Measurements from ENCODE around the gene PGBD5.

PGBD5 gene

DNA sequence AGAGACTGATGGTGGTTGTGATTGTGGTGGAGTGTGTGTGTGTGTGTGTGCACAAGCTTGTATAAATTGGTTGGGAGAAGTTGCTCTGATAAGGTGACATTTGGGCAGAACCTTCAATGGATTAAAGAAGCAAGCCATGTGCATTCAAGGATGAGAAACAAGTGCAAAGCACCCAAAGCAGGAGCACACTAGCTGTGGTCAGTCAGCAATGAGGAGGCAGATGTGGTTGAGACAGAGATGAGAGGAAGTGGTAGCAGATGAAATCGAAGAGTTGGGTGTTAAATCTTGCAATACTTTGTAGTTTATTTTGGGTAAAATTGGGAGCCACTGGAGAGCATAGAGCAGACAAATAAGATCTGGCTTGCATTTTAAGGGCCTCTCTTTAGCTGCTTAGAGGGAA, 4.4 kb upstream of the PGBD5 start:
- Histone ChIP-seq H2BK120ac (ENCODE audit: low read depth, low read length) (no peak overlapping the region), H2BK12ac (ENCODE audit: low read length) (no peak overlapping the region), H3K27ac (replicated peaks; ENCODE audit: low read length) (no peak overlapping the region), H3K4me1 (ENCODE audit: control insufficient read depth in 2 of 2, insufficient read depth in 1 of 2, low read depth in 1 of 2, low read length in 2 of 2) (peaks cover 10 to 22% of the 10 kb centered on the region in 2 donors), H3K18ac (ENCODE audit: low read length) (no peak overlapping the region), H3K27me3 (ENCODE audit: control insufficient read depth in 3 of 3, insufficient read depth in 3 of 3, low read depth in 1 of 3, low read length in 3 of 3) (no peaks in the 10 kb centered on the region), H3K9ac (ENCODE audit: low read depth, low read length, poor library complexity) (no peak overlapping the region), H4K8ac (ENCODE audit: low read depth, low read length) (no peak overlapping the region), H2AFZ (ENCODE audit: low read length) (no peak overlapping the region), H3K36me3 (replicated peaks in 1 of 2; ENCODE audit: control insufficient read depth in 2 of 2, insufficient read depth in 2 of 2, low read length in 2 of 2) (no peaks in the 10 kb centered on the region), H3K79me1 (ENCODE audit: low read depth, low read length) (no peaks in the 10 kb centered on the region), H3K14ac (ENCODE audit: low read length) (no peak overlapping the region), H3K4ac (ENCODE audit: low read length) (no peak overlapping the region), H4K91ac (ENCODE audit: low read depth, low read length, poor library complexity) (no peak overlapping the region), H2BK5ac (ENCODE audit: low read length) (no peak overlapping the region), H3K23ac (ENCODE audit: low read depth, low read length, poor library complexity) (no peak overlapping the region), H2AK5ac (ENCODE audit: low read depth, low read length) (no peak overlapping the region), H3K9me3 (replicated peaks in 1 of 2; ENCODE audit: control insufficient read depth in 2 of 2, insufficient read depth in 1 of 2, low read depth in 1 of 2, low read length in 2 of 2) (no peaks in the 10 kb centered on the region), H3K4me2 (ENCODE audit: insufficient read depth, low read length, poor library complexity, severe bottlenecking) (no peak overlapping the region), H2BK15ac (ENCODE audit: low read length) (no peak overlapping the region), H3K4me3 (ENCODE audit: low read length in 2 of 2) (peak overlapping the region in 1 of 2 donors; percentile 45)
- no peak for DNase-seq (ENCODE audit: low spot score)
- no CpG with 5 or more reads among the region's 1 CpG for WGBS, 2 donors (ENCODE audit: extremely low coverage in 2 of 2, insufficient read length in 2 of 2, insufficient replicate concordance in 1 of 2)

- WGBS, 2 donors (ENCODE audit: extremely low coverage in 2 of 2, insufficient read length in 2 of 2, insufficient replicate concordance in 1 of 2) = no CpG with 5 or more reads among the region's 2 CpGs
- no peak overlapping the region for H3K14ac ChIP-seq (ENCODE audit: low read length)
- H2BK5ac ChIP-seq (ENCODE audit: low read length) = no peak overlapping the region
- no peak overlapping the region for H3K23ac ChIP-seq (ENCODE audit: low read depth, low read length, poor library complexity)
- H3K9me3 ChIP-seq (replicated peaks in 1 of 2; ENCODE audit: control insufficient read depth in 2 of 2, insufficient read depth in 1 of 2, low read depth in 1 of 2, low read length in 2 of 2) = no peaks in the 10 kb centered on the region
- no peak overlapping the region for H3K27ac ChIP-seq (replicated peaks; ENCODE audit: low read length)
- H2BK12ac ChIP-seq (ENCODE audit: low read length) = no peak overlapping the region
- no peak overlapping the region for H3K4me3 ChIP-seq (ENCODE audit: low read length in 2 of 2)
- H3K4me1 ChIP-seq (ENCODE audit: control insufficient read depth in 2 of 2, insufficient read depth in 1 of 2, low read depth in 1 of 2, low read length in 2 of 2) = peaks cover 20 to 28% of the 10 kb centered on the region in 2 donors
- H3K27me3 ChIP-seq (ENCODE audit: control insufficient read depth in 3 of 3, insufficient read depth in 3 of 3, low read depth in 1 of 3, low read length in 3 of 3) = peaks cover 0 to 12% (median 10%) of the 10 kb centered on the region in 3 experiments
- no peaks in the 10 kb centered on the region for H3K36me3 ChIP-seq (replicated peaks in 1 of 2; ENCODE audit: control insufficient read depth in 2 of 2, insufficient read depth in 2 of 2, low read length in 2 of 2)
- peaks cover 3% of the 10 kb centered on the region for H3K79me1 ChIP-seq (ENCODE audit: low read depth, low read length)
- DNase-seq (ENCODE audit: low spot score) = no peak
- no peak overlapping the region for H2AK5ac ChIP-seq (ENCODE audit: low read depth, low read length)
- no peak overlapping the region for H3K9ac ChIP-seq (ENCODE audit: low read depth, low read length, poor library complexity)
- no peak overlapping the region for H2BK15ac ChIP-seq (ENCODE audit: low read length)
- no peak overlapping the region for H3K4ac ChIP-seq (ENCODE audit: low read length)
- H4K91ac ChIP-seq (ENCODE audit: low read depth, low read length, poor library complexity) = no peak overlapping the region
- no peak overlapping the region for H2AFZ ChIP-seq (ENCODE audit: low read length)
- no peak overlapping the region for H2BK120ac ChIP-seq (ENCODE audit: low read depth, low read length)
- H3K18ac ChIP-seq (ENCODE audit: low read length) = no peak overlapping the region
- H3K4me2 ChIP-seq (ENCODE audit: insufficient read depth, low read length, poor library complexity, severe bottlenecking) = no peak overlapping the region
- no peak overlapping the region for H4K8ac ChIP-seq (ENCODE audit: low read depth, low read length)
These were observed 3.1 kb upstream of the PGBD5 start for GRCh38 chr1:230429067-230429735.

GRCh38 chr1:230427981-230428380, 1.8 kb upstream of the PGBD5 start:
- Histone ChIP-seq H3K18ac (ENCODE audit: low read length) (no peak overlapping the region), H2BK15ac (ENCODE audit: low read length) (no peak overlapping the region), H3K4me1 (ENCODE audit: control insufficient read depth in 2 of 2, insufficient read depth in 1 of 2, low read depth in 1 of 2, low read length in 2 of 2) (peaks cover 20 to 37% of the 10 kb centered on the region in 2 donors), H3K23ac (ENCODE audit: low read depth, low read length, poor library complexity) (no peak overlapping the region), H3K4me2 (ENCODE audit: insufficient read depth, low read length, poor library complexity, severe bottlenecking) (no peak overlapping the region), H3K36me3 (replicated peaks in 1 of 2; ENCODE audit: control insufficient read depth in 2 of 2, insufficient read depth in 2 of 2, low read length in 2 of 2) (no peaks in the 10 kb centered on the region), H4K91ac (ENCODE audit: low read depth, low read length, poor library complexity) (no peak overlapping the region), H3K4me3 (ENCODE audit: low read length in 2 of 2) (no peak overlapping the region), H4K8ac (ENCODE audit: low read depth, low read length) (no peak overlapping the region), H3K4ac (ENCODE audit: low read length) (no peak overlapping the region), H3K27ac (replicated peaks; ENCODE audit: low read length) (no peak overlapping the region), H2BK120ac (ENCODE audit: low read depth, low read length) (no peak overlapping the region), H3K79me1 (ENCODE audit: low read depth, low read length) (peaks cover 3% of the 10 kb centered on the region), H3K9ac (ENCODE audit: low read depth, low read length, poor library complexity) (no peak overlapping the region), H3K9me3 (replicated peaks in 1 of 2; ENCODE audit: control insufficient read depth in 2 of 2, insufficient read depth in 1 of 2, low read depth in 1 of 2, low read length in 2 of 2) (no peaks in the 10 kb centered on the region), H2BK12ac (ENCODE audit: low read length) (no peak overlapping the region), H3K27me3 (ENCODE audit: control insufficient read depth in 3 of 3, insufficient read depth in 3 of 3, low read depth in 1 of 3, low read length in 3 of 3) (peaks cover 0 to 23% (median 10%) of the 10 kb centered on the region in 3 experiments), H3K14ac (ENCODE audit: low read length) (no peak overlapping the region), H2BK5ac (ENCODE audit: low read length) (no peak overlapping the region), H2AFZ (ENCODE audit: low read length) (peak overlapping the region; percentile 90), H2AK5ac (ENCODE audit: low read depth, low read length) (no peak overlapping the region)
- WGBS, 2 donors (ENCODE audit: extremely low coverage in 2 of 2, insufficient read length in 2 of 2, insufficient replicate concordance in 1 of 2) = no CpG with 5 or more reads among the region's 3 CpGs
- DNase-seq (ENCODE audit: low spot score) = no peak

GRCh38 chr1:230427094-230427876, 1.2 kb upstream of the PGBD5 start:
- Histone ChIP-seq H3K4me1 (ENCODE audit: control insufficient read depth in 2 of 2, insufficient read depth in 1 of 2, low read depth in 1 of 2, low read length in 2 of 2) (peaks cover 23 to 43% of the 10 kb centered on the region in 2 donors), H4K8ac (ENCODE audit: low read depth, low read length) (no peak overlapping the region), H2BK120ac (ENCODE audit: low read depth, low read length) (no peak overlapping the region), H3K9me3 (replicated peaks in 1 of 2; ENCODE audit: control insufficient read depth in 2 of 2, insufficient read depth in 1 of 2, low read depth in 1 of 2, low read length in 2 of 2) (no peaks in the 10 kb centered on the region), H2AFZ (ENCODE audit: low read length) (peak overlapping the region; percentile 90), H2BK15ac (ENCODE audit: low read length) (no peak overlapping the region), H3K18ac (ENCODE audit: low read length) (no peak overlapping the region), H3K9ac (ENCODE audit: low read depth, low read length, poor library complexity) (no peak overlapping the region), H3K79me1 (ENCODE audit: low read depth, low read length) (peaks cover 3% of the 10 kb centered on the region), H3K4me3 (ENCODE audit: low read length in 2 of 2) (peak overlapping the region in 1 of 2 donors; percentile 63), H2BK5ac (ENCODE audit: low read length) (no peak overlapping the region), H4K91ac (ENCODE audit: low read depth, low read length, poor library complexity) (no peak overlapping the region), H3K4me2 (ENCODE audit: insufficient read depth, low read length, poor library complexity, severe bottlenecking) (no peak overlapping the region), H3K36me3 (replicated peaks in 1 of 2; ENCODE audit: control insufficient read depth in 2 of 2, insufficient read depth in 2 of 2, low read length in 2 of 2) (no peaks in the 10 kb centered on the region), H3K23ac (ENCODE audit: low read depth, low read length, poor library complexity) (no peak overlapping the region), H3K4ac (ENCODE audit: low read length) (no peak overlapping the region), H3K14ac (ENCODE audit: low read length) (no peak overlapping the region), H2BK12ac (ENCODE audit: low read length) (no peak overlapping the region), H3K27me3 (ENCODE audit: control insufficient read depth in 3 of 3, insufficient read depth in 3 of 3, low read depth in 1 of 3, low read length in 3 of 3) (peaks cover 0 to 28% (median 10%) of the 10 kb centered on the region in 3 experiments), H3K27ac (replicated peaks; ENCODE audit: low read length) (no peak overlapping the region), H2AK5ac (ENCODE audit: low read depth, low read length) (no peak overlapping the region)
- no CpG with 5 or more reads among the region's 11 CpGs for WGBS, 2 donors (ENCODE audit: extremely low coverage in 2 of 2, insufficient read length in 2 of 2, insufficient replicate concordance in 1 of 2)
- DNase-seq (ENCODE audit: low spot score) = no peak
